CD4-positive, alpha-beta T cell treated with Interleukin-1 beta for 1 hour (primary cell): Measurements from ENCODE around the gene ACSS3.
"Not testable (repeated sequence)": the region's sequence is repeated elsewhere in the genome, so short reads cannot be mapped to it uniquely, and the experiment has no call there.

ENCODE experiments used
- DNase-seq, 2 donors: peaks; one replicate each; pipeline ENCODE4 v3.0.0-alpha.2; 2020 to 2022

Gene ACSS3

DNA sequence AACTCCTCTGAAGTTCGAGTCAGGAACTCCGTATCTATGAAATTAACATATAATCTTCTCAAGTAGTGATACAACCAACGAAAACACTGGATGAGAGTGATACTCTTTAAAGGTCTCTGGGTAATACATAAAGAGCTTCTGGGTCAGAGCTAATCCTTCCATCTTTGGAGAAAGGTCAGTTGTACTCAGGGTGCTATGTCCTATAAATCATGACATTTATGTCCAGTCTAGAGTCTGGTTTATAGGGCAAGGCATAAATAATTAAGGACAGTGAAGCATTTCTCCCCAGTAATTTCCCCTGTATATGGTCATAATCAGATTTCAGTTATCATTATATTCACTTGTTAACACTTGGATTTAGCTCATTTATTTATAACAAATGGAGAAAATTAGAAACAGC is 90.6 kb downstream of the ACSS3 start:
- no peak for DNase-seq

- no peak for DNase-seq
Measured at GRCh38 chr12:81170072-81170471, 92.2 kb downstream of the ACSS3 start.

GRCh38 chr12:81172851-81173250 is 95.0 kb downstream of the ACSS3 start:
- no peak for DNase-seq

GRCh38 chr12:81174664-81175063 is 96.8 kb downstream of the ACSS3 start:
- DNase-seq, result no peak

DNA sequence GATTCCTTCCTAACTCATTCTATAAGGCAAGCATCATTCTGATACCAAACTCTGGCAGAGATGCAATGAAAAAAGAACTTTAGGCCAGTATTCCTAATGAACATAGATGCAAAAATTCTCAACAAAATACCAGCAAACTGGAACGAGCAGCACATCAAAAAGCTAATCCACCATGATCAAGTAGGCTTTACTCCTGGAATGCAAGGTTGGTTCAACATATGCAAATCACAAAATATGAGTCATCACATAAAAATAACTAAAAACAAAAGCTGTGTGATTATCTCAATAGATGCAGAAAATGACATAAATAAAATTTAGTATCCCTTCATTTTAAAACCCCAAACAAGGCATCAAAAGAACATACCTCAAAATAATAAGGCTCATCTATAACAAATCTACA is 98.9 kb downstream of the ACSS3 start:
- DNase-seq, result no peak

- no peak for DNase-seq
Measured at GRCh38 chr12:81181691-81182090, 103.8 kb downstream of the ACSS3 start.

GRCh38 chr12:81187686-81188085 is 109.8 kb downstream of the ACSS3 start:
- no peak for DNase-seq

- no peak for DNase-seq
Measured at GRCh38 chr12:81196595-81196994, 118.7 kb downstream of the ACSS3 start.

- DNase-seq, result not testable (repeated sequence)
Measured at GRCh38 chr12:81200561-81200960, 122.7 kb downstream of the ACSS3 start.

GRCh38 chr12:81203671-81204204 is 125.9 kb downstream of the ACSS3 start:
- no peak for DNase-seq

- DNase-seq, result no peak
Measured at GRCh38 chr12:81205416-81205815, 127.5 kb downstream of the ACSS3 start.

GRCh38 chr12:81206429-81206828 is 128.6 kb downstream of the ACSS3 start:
- no peak for DNase-seq

GRCh38 chr12:81207173-81207572 is 129.3 kb downstream of the ACSS3 start:
- DNase-seq, result no peak

DNA sequence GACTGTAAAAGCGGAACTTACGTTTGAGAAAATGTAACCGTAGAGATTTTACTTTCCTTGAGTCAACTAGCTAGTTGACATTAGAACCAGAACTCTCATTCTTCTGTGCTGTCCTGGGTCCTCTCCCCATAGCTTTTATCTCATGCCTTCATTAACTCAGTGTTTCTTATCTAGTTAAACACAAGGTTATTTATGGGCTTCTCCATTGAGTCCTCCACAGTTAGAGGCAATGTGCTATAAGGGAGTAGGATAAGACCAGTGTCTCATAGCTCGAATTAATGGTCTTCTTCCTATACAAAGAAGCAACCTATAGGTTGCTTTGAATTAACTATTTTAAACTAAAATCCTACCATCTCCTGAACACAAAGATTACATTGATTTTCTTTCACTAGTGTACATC is 129.8 kb downstream of the ACSS3 start:
- DNase-seq, result no peak

- DNase-seq, result no peak
Measured at GRCh38 chr12:81208187-81208911, 130.5 kb downstream of the ACSS3 start.

GRCh38 chr12:81209012-81209411 is 131.1 kb downstream of the ACSS3 start:
- DNase-seq, result no peak

- DNase-seq, result not testable (repeated sequence)
Measured at GRCh38 chr12:81209772-81210225, 131.9 kb downstream of the ACSS3 start.

DNA sequence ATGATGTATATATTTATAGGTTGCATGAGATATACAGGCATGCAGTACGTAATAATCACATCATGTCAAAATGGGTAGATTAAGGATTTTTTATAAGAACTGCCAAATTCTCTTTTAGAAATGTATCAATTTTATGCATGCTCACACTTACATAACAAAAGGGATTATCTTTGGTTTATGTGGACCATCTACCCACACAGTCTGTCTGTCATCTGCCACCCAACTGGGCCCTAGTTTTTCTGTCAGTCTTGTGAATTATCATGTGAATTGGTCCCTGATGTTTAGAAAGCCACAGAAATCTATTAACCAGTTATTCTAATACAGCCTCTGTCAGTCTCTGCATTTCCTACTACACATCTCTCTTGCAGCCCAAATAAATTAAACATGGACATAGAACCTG is 133.4 kb downstream of the ACSS3 start:
- no peak for DNase-seq

DNA sequence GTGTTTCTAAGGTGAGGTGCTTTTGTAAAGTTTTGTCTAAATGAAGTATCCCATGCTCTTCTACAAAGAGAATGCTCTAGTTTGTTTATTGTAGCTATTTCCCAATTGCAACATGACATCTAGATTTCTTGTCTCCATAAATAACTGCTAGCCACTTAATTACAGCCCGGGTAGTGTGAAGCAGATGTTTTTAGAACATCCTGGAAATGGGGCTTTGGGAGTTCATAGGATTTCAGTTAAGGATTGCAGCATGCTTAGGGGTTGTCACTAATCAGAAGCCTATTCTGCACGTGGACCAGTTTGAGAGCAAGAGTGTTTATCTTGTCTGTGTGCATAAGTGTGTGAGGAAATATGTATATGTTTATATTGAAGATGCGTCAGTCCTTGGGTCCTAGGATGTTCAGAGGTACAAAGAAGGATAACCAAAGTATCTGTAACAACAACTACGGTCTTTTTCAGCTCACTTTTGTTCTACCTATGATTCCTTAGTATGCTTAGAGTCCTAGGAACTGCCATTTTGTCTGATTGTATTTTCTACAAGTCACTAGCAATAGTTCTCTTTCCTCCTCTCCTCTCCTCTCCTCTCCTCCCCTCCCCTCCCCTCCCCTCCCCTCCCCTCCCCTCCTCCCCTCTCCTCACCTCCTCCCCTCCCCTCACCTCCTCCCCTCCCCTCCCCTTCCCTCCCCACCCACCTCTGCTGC is 135.3 kb downstream of the ACSS3 start:
- no peak for DNase-seq

DNA sequence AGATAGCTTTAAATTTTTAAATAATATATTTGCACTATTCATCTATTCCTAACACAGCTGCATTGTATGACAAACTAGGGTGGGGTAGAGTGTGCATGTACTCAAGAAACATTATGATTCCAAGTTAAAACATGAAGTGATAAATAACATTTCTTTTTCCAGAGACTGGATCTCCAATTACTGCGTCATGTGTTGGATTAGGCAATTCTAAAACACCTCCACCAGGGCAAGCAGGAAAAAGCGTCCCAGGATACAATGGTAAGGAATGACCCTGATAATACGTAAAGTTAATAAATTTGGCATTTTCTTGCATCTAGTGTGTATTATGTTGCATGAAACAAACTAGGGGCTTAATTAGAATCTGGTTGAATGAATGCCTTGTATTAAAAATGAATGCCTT is 138.9 kb downstream of the ACSS3 start:
- no peak for DNase-seq

GRCh38 chr12:81221681-81222080 is 143.8 kb downstream of the ACSS3 start:
- DNase-seq, result no peak

GRCh38 chr12:81222846-81223592 is 145.1 kb downstream of the ACSS3 start:
- no peak for DNase-seq

DNA sequence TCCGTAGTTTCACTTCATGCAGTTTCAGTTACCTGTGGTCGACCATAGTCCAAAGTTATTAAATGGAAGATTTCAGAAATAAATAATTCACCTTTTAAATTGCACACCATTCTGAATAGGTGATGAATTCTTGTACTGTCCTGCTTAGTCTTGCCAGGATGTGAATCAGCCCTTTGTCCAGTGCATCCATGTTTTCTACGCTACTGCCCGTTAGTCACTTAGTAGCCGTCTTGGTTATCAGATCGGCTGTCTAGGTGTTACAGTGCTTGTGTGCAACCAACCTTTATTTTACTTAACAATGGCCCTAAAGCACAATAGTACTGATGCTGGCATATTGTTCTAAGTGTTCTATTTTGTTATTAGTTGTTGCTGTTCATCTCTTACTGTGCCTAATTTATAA is 146.7 kb downstream of the ACSS3 start:
- no peak for DNase-seq

DNA sequence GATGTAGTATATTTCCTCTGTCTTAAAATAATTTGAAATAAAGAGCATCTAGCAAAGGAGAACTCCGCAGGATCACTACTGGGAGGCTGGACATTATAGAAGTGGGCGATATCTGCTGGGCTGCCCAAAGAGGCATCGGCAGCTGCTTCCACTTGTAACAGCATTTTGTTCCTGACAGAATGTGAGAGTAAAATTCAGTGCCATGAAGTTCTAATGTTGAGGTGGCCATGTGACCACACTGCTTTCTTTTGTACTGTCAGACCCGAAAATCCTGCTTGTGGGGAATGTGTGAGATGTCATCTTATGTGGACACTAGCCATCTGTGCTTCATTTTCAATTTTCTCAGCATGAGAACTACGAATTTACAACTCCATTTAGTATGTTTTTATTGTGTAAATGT is 151.9 kb downstream of the ACSS3 start:
- DNase-seq, result no peak
